SK-N-MC (cell line): Measurements from ENCODE around the gene JAK2.
A peak's percentile ranks its signal among the peaks of the same experiment; 100 is the strongest.

Experiments
- DNase-seq: peaks from one replicate; pipeline ENCODE4 v3.0.0-alpha.2; 2011; ENCODE audit warnings: low read depth, low spot score
- H3K27ac ChIP-seq: fragments of 200-600 bp; sonication (generic); 2 replicates; pipeline ENCODE4 v1.5.1; 2016; ENCODE audit warnings: mixed run types
- H3K36me3 ChIP-seq: fragments of 200-600 bp; sonication (generic); 2 replicates; pipeline ENCODE4 v1.6.1; 2017; ENCODE audit warnings: antibody characterized with exemption, low read length, mixed read lengths; ENCODE audit not compliant: insufficient read depth
- H3K4me3 ChIP-seq: fragments of 200-600 bp; sonication (generic); 2 replicates; pipeline ENCODE4 v1.5.1; 2016
- H3K9ac ChIP-seq: fragments of 200-600 bp; sonication (generic); 2 replicates; pipeline ENCODE4 v1.8.0; 2017; ENCODE audit warnings: mixed run types, mixed read lengths; ENCODE audit not compliant: insufficient read length
- H3K9me3 ChIP-seq: fragments of 200-600 bp; sonication (generic); 2 replicates; pipeline ENCODE4 v1.6.1; 2017; ENCODE audit warnings: low read depth, mild to moderate bottlenecking, antibody characterized with exemption, low read length, moderate library complexity, mixed read lengths
- EZH2 ChIP-seq: fragments of 200-600 bp; sonication (generic); IDR thresholded peaks from one replicate; pipeline ENCODE4 v1.6.1; 2017; ENCODE audit warnings: antibody characterized with exemption
- FOXP2 ChIP-seq: optimal IDR thresholded peaks from 2 replicates; pipeline ENCODE3; 2011; ENCODE audit warnings: mild to moderate bottlenecking, moderate library complexity; ENCODE audit not compliant: insufficient read depth; ENCODE audit errors: extremely low read length, control extremely low read depth
- POLR2AphosphoS5 ChIP-seq: IDR thresholded peaks from 2 replicates; pipeline ENCODE4 v1.6.1; 2012; ENCODE audit warnings: mild to moderate bottlenecking, low read depth, low read length, borderline replicate concordance

Gene JAK2

GRCh38 chr9:5042661-5043178 is 57.6 kb downstream of the JAK2 start:
- Histone ChIP-seq H3K4me3 (no peak overlapping the region), H3K9ac (no peak overlapping the region), H3K27ac (no peak overlapping the region), H3K9me3 (no peaks in the 10 kb centered on the region), H3K36me3 (peaks cover 30% of the 10 kb centered on the region)
- no peak for DNase-seq
- TF ChIP-seq EZH2 (no peak), POLR2AphosphoS5 (no peak), FOXP2 (no peak)

DNA sequence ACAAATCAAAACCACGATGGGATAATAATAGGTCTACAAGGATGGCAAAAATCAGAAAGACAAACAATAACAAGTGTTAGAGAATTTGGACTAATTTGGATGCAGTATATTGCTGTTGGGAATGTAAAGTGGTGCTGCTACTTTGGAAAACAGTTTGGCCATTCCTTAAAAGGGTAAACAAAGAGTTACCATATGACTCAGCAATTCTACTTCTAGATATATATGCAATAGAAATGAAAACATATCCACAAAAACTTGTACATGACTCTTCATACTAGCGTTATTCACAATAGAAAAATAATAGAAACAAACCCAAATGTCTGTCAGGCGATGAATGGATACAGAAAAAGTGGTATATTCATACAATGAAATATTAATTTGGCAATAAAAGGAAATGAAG is 58.3 kb downstream of the JAK2 start:
- TF ChIP-seq FOXP2: no peak
- TF ChIP-seq POLR2AphosphoS5: no peak
- H3K27ac ChIP-seq: 0 out of 2 replicates have a peak overlapping the region, but pooled peaks have one; percentile 1

GRCh38 chr9:5044160-5044559 is 59.1 kb downstream of the JAK2 start:
- DNase-seq: no peak
- no peaks in the 10 kb centered on the region for H3K9me3 ChIP-seq
- TF ChIP-seq FOXP2: no peak
- no peak overlapping the region for H3K4me3 ChIP-seq
- peaks cover 30% of the 10 kb centered on the region for H3K36me3 ChIP-seq
- no peak overlapping the region for H3K9ac ChIP-seq
- peak overlapping the region; percentile 31; the same call in 1 of the 2 replicates for H3K27ac ChIP-seq

More for the DNA sequence above, 58.3 kb downstream of the JAK2 start:
- no peak overlapping the region for H3K9ac ChIP-seq
- H3K9me3 ChIP-seq: no peaks in the 10 kb centered on the region
- peaks cover 30% of the 10 kb centered on the region for H3K36me3 ChIP-seq
- DNase-seq: no peak
- no peak overlapping the region for H3K4me3 ChIP-seq

- DNase-seq: no peak
- no peak overlapping the region for H3K4me3 ChIP-seq
- no peak overlapping the region for H3K27ac ChIP-seq
- H3K9ac ChIP-seq: no peak overlapping the region
- H3K36me3 ChIP-seq: peaks cover 2% of the 10 kb centered on the region; the same call in 1 of the 2 replicates
- H3K9me3 ChIP-seq: no peaks in the 10 kb centered on the region
- TF ChIP-seq EZH2 (no peak), FOXP2 (no peak), POLR2AphosphoS5 (no peak)
Measured at GRCh38 chr9:5052838-5053237, 67.8 kb downstream of the JAK2 start.

DNA sequence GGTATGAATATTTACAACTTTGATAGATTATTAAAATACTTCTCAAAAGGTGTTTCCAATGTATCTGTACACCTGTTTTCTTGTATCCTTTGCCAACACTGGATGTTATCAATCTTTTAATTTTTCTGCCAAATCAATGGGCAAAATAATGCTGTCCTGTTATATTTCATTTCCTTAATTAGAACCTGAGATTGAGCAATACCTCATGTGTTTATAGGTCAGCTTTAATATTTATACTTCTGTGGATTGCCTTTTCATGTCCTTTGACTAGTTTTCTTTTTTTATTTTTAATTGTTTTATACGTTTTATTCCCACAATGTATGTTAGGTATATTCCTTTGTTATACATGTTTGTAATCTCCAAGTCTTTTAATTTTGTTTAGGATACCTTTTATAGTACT is 77.6 kb downstream of the JAK2 start:
- TF ChIP-seq EZH2: no peak
- TF ChIP-seq FOXP2: no peak
- TF ChIP-seq POLR2AphosphoS5: no peak
- Histone ChIP-seq H3K36me3 (no peaks in the 10 kb centered on the region), H3K9ac (no peak overlapping the region), H3K27ac (no peak overlapping the region), H3K9me3 (no peaks in the 10 kb centered on the region), H3K4me3 (no peak overlapping the region)
- no peak for DNase-seq

DNA sequence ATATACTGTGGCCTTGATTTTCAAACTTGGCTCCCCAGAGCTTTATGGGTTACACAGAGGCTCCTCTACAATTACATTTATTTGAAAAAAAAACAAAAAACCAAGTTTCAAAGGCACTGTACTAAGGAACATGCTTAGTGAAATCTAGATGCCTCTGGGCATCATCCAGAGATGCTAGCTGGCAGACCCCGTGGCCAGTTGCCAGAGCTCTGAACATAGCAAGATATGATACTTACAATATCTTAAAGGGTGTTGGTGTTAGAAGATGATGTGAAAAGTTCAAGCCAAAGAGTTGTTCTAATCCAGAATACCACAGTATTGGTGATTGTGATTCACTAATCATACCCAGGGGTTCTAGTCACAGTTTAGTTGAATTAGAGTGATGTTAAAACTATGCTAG is 87.8 kb downstream of the JAK2 start:
- Histone ChIP-seq H3K36me3 (peaks cover 11% of the 10 kb centered on the region), H3K9me3 (no peaks in the 10 kb centered on the region), H3K27ac (no peak overlapping the region), H3K9ac (no peak overlapping the region), H3K4me3 (no peak overlapping the region)
- TF ChIP-seq EZH2 (no peak), POLR2AphosphoS5 (no peak), FOXP2 (no peak)
- DNase-seq: no peak

DNA sequence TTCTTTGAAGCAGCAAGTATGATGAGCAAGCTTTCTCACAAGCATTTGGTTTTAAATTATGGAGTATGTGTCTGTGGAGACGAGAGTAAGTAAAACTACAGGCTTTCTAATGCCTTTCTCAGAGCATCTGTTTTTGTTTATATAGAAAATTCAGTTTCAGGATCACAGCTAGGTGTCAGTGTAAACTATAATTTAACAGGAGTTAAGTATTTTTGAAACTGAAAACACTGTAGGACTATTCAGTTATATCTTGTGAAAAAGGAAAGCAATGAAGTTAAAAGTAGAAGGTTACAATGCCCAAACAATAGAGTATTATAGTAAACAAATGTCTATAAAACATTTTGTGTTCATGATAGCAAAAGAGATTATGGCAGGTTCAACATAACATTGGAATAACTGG is 88.6 kb downstream of the JAK2 start:
- no peak overlapping the region for H3K4me3 ChIP-seq
- DNase-seq: no peak
- no peak overlapping the region for H3K9ac ChIP-seq
- H3K9me3 ChIP-seq: no peaks in the 10 kb centered on the region
- TF ChIP-seq FOXP2 (no peak), EZH2 (no peak), POLR2AphosphoS5 (no peak)
- no peak overlapping the region for H3K27ac ChIP-seq
- peaks cover 11% of the 10 kb centered on the region for H3K36me3 ChIP-seq

GRCh38 chr9:5085993-5086392 is 100.9 kb downstream of the JAK2 start:
- no peak for DNase-seq
- Histone ChIP-seq H3K4me3 (no peak overlapping the region), H3K9me3 (no peaks in the 10 kb centered on the region), H3K36me3 (peaks cover 10% of the 10 kb centered on the region), H3K9ac (no peak overlapping the region), H3K27ac (no peak overlapping the region)
- TF ChIP-seq POLR2AphosphoS5: no peak
- no peak for TF ChIP-seq EZH2

- no peak for TF ChIP-seq EZH2
- no peak for TF ChIP-seq POLR2AphosphoS5
- TF ChIP-seq FOXP2: no peak
- H3K36me3 ChIP-seq: peaks cover 6% of the 10 kb centered on the region; the same call in 1 of the 2 replicates
- no peak overlapping the region for H3K4me3 ChIP-seq
- H3K9me3 ChIP-seq: no peaks in the 10 kb centered on the region
- no peak for DNase-seq
- H3K9ac ChIP-seq: no peak overlapping the region
- H3K27ac ChIP-seq: no peak overlapping the region
Measured at GRCh38 chr9:5089737-5090136, 104.7 kb downstream of the JAK2 start.
